SK-N-SH treated with all-trans-retinoic acid at 6 μM for 48 hours (cell line): ENCODE measurements around the gene PAPSS2.

ENCODE experiments used
- ATAC-seq: fragments of 200-7000 bp; cut with Tn5 transposase; 3 replicates; pipeline ENCODE4 v1.9.1; 2020; ENCODE audit warnings: mild to moderate bottlenecking, moderate library complexity
- ARNTL ChIP-seq: fragments of 450-650 bp; formaldehyde crosslinking; IDR thresholded peaks from 2 replicates; pipeline ENCODE4 v1.5.0; 2020; ENCODE audit warnings: low read depth, mild to moderate bottlenecking, moderate library complexity, borderline replicate concordance
- BACH2 ChIP-seq: fragments of 250-450 bp; sonication (Bioruptor Pico); IDR thresholded peaks from 2 replicates; pipeline ENCODE4 v1.9.0; 2021; ENCODE audit warnings: mild to moderate bottlenecking, borderline replicate concordance
- CSDC2 ChIP-seq: fragments of 250-450 bp; sonication (Bioruptor Pico); IDR thresholded peaks from 2 replicates; pipeline ENCODE4 v1.5.0; 2020; ENCODE audit warnings: mild to moderate bottlenecking, moderate library complexity
- ESRRG ChIP-seq: fragments of 250-450 bp; sonication (Bioruptor Pico); IDR thresholded peaks from 2 replicates; pipeline ENCODE4 v1.6.1; 2021; ENCODE audit warnings: mild to moderate bottlenecking
- GLIS3 ChIP-seq: fragments of 250-450 bp; sonication (Bioruptor Pico); IDR thresholded peaks from 2 replicates; pipeline ENCODE4 v1.5.0; 2020; ENCODE audit warnings: mild to moderate bottlenecking, moderate library complexity
- OSR1 ChIP-seq: fragments of 250-450 bp; sonication (Bioruptor Pico); IDR thresholded peaks from 2 replicates; pipeline ENCODE4 v1.8.0; 2022; ENCODE audit warnings: moderate library complexity, mild to moderate bottlenecking, inconsistent platforms
- PATZ1 ChIP-seq: fragments of 250-450 bp; sonication (Bioruptor Pico); IDR thresholded peaks from 2 replicates; pipeline ENCODE4 v1.8.0; 2020; ENCODE audit warnings: mild to moderate bottlenecking, moderate library complexity, borderline replicate concordance
- PPARA ChIP-seq: fragments of 250-450 bp; sonication (Bioruptor Pico); IDR thresholded peaks from 2 replicates; pipeline ENCODE4 v1.5.0; 2020; ENCODE audit warnings: mild to moderate bottlenecking, borderline replicate concordance
- RARB ChIP-seq: fragments of 250-450 bp; sonication (Bioruptor Pico); IDR thresholded peaks from 2 replicates; pipeline ENCODE4 v1.8.0; 2021; ENCODE audit warnings: mild to moderate bottlenecking, moderate library complexity
- TCF4 ChIP-seq: fragments of 250-450 bp; sonication (Bioruptor Pico); IDR thresholded peaks from 2 replicates; pipeline ENCODE4 v1.8.0; 2021; ENCODE audit warnings: mild to moderate bottlenecking, moderate library complexity, borderline replicate concordance
- TOX ChIP-seq: fragments of 250-450 bp; sonication (Bioruptor Pico); IDR thresholded peaks from 2 replicates; pipeline ENCODE4 v1.8.0; 2021; ENCODE audit warnings: mild to moderate bottlenecking, moderate library complexity, borderline replicate concordance
- TSHZ2 ChIP-seq: fragments of 250-450 bp; sonication (Bioruptor Pico); IDR thresholded peaks from 2 replicates; pipeline ENCODE4 v1.5.0; 2020; ENCODE audit warnings: mild to moderate bottlenecking, moderate library complexity
- ZC3H10 ChIP-seq: fragments of 250-450 bp; sonication (Bioruptor Pico); IDR thresholded peaks from 2 replicates; pipeline ENCODE4 v1.5.1; 2021; ENCODE audit warnings: mild to moderate bottlenecking, moderate library complexity
- ZFP3 ChIP-seq: fragments of 250-450 bp; sonication (Bioruptor Pico); IDR thresholded peaks from 2 replicates; pipeline ENCODE4 v1.5.0; 2020; ENCODE audit warnings: mild to moderate bottlenecking, moderate library complexity
- ZFP30 ChIP-seq: fragments of 450-650 bp; formaldehyde crosslinking; IDR thresholded peaks from 2 replicates; pipeline ENCODE4 v1.5.0; 2022; ENCODE audit warnings: mild to moderate bottlenecking, moderate library complexity
- ZNF565 ChIP-seq: fragments of 450-650 bp; formaldehyde crosslinking; conservative IDR thresholded peaks from 2 replicates; pipeline ENCODE4 v1.5.0; 2020; ENCODE audit warnings: low read depth, mild to moderate bottlenecking, moderate library complexity
- ZNF70 ChIP-seq: fragments of 450-650 bp; formaldehyde crosslinking; IDR thresholded peaks from 2 replicates; pipeline ENCODE4 v1.5.0; 2020; ENCODE audit warnings: mild to moderate bottlenecking, moderate library complexity
- ZNF8 ChIP-seq: fragments of 450-650 bp; formaldehyde crosslinking; IDR thresholded peaks from 2 replicates; pipeline ENCODE4 v1.5.0; 2020; ENCODE audit warnings: mild to moderate bottlenecking, moderate library complexity
- TF ChIP-seq, protein P1 (sequence below): fragments of 250-450 bp; sonication (Bioruptor Pico); IDR thresholded peaks from 2 replicates; pipeline ENCODE4 v1.5.1; 2020; ENCODE audit warnings: low read depth, mild to moderate bottlenecking, moderate library complexity
- TF ChIP-seq, protein P2 (sequence below): fragments of 250-450 bp; sonication (Bioruptor Pico); IDR thresholded peaks from 2 replicates; pipeline ENCODE4 v1.8.0; 2021; ENCODE audit warnings: low read depth, mild to moderate bottlenecking, moderate library complexity, borderline replicate concordance

The PAPSS2 gene

DNA sequence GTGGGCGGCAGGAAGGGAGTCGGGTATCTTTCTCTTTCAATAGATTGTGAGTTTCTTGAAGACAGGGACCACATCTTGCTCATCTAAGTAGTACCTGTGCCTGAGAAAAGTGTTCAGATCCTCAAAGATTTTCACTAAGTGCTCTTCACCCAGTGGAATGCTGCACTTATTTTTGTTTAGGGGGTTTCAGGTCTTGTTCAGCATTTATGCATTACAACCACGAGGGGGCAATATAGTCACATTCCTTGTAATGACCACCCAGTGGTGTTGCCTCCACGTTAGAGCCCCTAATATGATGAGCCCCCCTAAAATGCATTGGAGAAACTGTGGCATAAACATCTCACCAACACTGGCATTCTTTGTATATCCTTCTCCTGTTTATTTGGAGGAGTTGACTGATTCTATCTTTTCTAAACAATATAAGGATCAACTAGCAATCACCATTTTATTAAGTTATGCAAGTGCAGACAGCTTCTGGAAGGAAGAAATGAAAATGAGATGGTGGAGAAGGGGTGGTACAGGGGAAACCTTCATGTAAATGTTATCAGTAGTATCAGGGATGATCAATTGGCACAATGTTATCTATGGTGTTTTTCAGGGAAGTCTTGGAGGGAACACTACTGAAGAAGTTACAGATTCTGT is 3.1 kb upstream of the PAPSS2 start:
- peak; percentile 26; the same call in 1 of the 3 replicates for ATAC-seq
- TF ChIP-seq RARB (no peak), ARNTL (no peak), TSHZ2 (CRISPR knock-in tag) (no peak), CSDC2 (CRISPR knock-in tag) (no peak), GLIS3 (no peak)
- TF ChIP-seq, protein P1, sequence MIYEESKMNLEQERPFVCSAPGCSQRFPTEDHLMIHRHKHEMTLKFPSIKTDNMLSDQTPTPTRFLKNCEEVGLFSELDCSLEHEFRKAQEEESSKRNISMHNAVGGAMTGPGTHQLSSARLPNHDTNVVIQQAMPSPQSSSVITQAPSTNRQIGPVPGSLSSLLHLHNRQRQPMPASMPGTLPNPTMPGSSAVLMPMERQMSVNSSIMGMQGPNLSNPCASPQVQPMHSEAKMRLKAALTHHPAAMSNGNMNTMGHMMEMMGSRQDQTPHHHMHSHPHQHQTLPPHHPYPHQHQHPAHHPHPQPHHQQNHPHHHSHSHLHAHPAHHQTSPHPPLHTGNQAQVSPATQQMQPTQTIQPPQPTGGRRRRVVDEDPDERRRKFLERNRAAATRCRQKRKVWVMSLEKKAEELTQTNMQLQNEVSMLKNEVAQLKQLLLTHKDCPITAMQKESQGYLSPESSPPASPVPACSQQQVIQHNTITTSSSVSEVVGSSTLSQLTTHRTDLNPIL (CRISPR knock-in tag), result no peak
- TF ChIP-seq, all 23 proteins: peak for 0

DNA sequence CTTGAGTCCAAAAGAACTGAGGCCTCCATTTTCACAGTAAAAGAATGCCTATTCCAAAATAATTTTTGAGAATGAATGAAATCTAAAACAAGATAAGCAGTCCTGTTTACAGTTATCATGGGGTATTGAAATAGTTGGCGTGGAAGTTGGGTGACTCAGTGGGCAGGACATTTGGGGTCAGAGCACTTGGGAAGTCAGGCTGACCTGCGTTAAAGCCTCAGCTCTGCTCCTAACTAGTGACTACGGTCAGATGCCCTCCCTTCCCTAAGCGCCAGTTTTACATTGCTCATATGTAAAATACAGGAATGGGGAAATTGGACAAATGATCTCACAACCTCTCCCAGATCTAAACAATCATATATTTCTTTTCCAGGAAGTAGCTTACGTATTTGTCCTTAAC is 2.3 kb upstream of the PAPSS2 start:
- TF ChIP-seq ZFP3 (CRISPR knock-in tag) (no peak), RARB (no peak), TSHZ2 (CRISPR knock-in tag) (no peak), ZNF70 (CRISPR knock-in tag) (no peak), GLIS3 (no peak), ESRRG (no peak), ZC3H10 (CRISPR knock-in tag) (no peak)
- ATAC-seq, result no peak

GRCh38 chr10:87658321-87658795 is 1.3 kb upstream of the PAPSS2 start:
- TF ChIP-seq TOX (CRISPR knock-in tag) (no peak), ESRRG (no peak), TCF4 (no peak), ZNF8 (no peak), RARB (no peak), BACH2 (CRISPR knock-in tag) (no peak), PATZ1 (CRISPR knock-in tag) (no peak), ZNF565 (CRISPR knock-in tag) (no peak), PPARA (CRISPR knock-in tag) (no peak), CSDC2 (CRISPR knock-in tag) (no peak)
- ATAC-seq, result no peak

DNA sequence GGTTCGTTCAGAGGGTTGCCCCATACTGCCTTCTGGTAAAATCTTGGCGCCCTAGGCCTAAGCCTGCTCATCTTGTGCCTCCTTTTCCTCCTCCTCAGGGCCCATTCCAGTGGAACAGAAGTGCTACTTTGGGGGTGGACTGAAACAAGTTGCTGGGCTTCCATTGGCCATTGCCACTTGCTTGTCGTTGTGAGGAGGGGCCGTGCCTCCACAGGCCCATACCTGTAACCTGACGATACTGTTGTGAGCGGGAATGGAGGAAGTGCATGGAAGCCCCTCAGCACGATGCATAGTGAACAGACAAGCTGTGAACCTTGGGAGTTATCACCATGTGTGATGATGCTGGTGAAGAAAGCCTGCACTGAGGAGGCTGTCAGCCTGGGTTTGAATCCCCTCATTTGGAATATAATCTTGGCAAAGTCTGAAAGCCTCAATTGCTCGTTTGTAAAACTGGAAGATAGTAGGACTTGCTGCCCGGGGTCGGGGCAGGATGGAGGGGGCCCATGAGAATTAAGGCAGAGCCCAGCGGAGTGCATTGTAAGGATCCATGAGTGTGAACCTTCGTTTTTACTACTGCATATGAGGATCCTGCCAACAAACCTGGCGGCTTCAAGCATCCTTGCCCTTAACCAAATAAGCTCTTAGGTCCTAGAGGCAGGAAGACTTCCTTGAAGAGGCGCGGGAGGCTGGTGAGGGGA is 671 bp upstream of the PAPSS2 start:
- TF ChIP-seq ZFP30 (CRISPR knock-in tag) (no peak), TOX (CRISPR knock-in tag) (no peak), OSR1 (CRISPR knock-in tag) (no peak), RARB (no peak), ZFP3 (CRISPR knock-in tag) (no peak), TSHZ2 (CRISPR knock-in tag) (no peak), TCF4 (no peak), ARNTL (no peak), GLIS3 (no peak), PPARA (CRISPR knock-in tag) (no peak), ZNF8 (no peak)
- TF ChIP-seq, protein P2, sequence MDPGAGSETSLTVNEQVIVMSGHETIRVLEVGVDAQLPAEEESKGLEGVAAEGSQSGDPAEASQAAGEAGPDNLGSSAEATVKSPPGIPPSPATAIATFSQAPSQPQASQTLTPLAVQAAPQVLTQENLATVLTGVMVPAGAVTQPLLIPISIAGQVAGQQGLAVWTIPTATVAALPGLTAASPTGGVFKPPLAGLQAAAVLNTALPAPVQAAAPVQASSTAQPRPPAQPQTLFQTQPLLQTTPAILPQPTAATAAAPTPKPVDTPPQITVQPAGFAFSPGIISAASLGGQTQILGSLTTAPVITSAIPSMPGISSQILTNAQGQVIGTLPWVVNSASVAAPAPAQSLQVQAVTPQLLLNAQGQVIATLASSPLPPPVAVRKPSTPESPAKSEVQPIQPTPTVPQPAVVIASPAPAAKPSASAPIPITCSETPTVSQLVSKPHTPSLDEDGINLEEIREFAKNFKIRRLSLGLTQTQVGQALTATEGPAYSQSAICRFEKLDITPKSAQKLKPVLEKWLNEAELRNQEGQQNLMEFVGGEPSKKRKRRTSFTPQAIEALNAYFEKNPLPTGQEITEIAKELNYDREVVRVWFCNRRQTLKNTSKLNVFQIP (CRISPR knock-in tag), result no peak
- TF ChIP-seq, all 23 proteins: peak for 0
- no peak; the same call in 2 of the 3 replicates for ATAC-seq
